Spleen (tissue), 11 donors: ENCODE data around the gene TUBB4A. TPM values are rescaled to one million over a fixed set of nuclear protein-coding genes. Genes with fewer than 3 reads are reported as not detected.

Source experiments
- DNase-seq: peaks from one replicate; pipeline ENCODE4 v3.0.0-alpha.2; 2020
- H3K27ac ChIP-seq, 8 donors: fragments of 200-600 bp; sonication (generic) in 7 of 8; 1 replicate in 4 of 8; 2 replicates in 4 of 8; pipeline versions ENCODE4 v1.5.0 to v1.8.0; 2016 to 2021; ENCODE audit warnings: inconsistent platforms in 4 of 8, mild to moderate bottlenecking in 4 of 8, moderate library complexity in 1 of 8
- H3K27me3 ChIP-seq, 7 donors: fragments of 200-600 bp; sonication (generic) in 6 of 7; replicated peaks in 1 of 7; 1 replicate in 4 of 7; 2 replicates in 3 of 7; pipeline versions ENCODE4 v1.5.0 to v1.8.0; 2016 to 2021; ENCODE audit warnings: inconsistent platforms in 3 of 7, mild to moderate bottlenecking in 1 of 7
- H3K36me3 ChIP-seq, 6 donors: fragments of 200-600 bp; sonication (generic) in 5 of 6; 1 replicate in 4 of 6; 2 replicates in 2 of 6; pipeline versions ENCODE4 v1.5.0 to v1.8.0; 2016 to 2021; ENCODE audit warnings: inconsistent platforms in 2 of 6
- H3K4me1 ChIP-seq, 6 donors: fragments of 200-600 bp; sonication (generic) in 5 of 6; 1 replicate in 3 of 6; 2 replicates in 3 of 6; pipeline versions ENCODE4 v1.5.0 to v1.8.0; 2016 to 2021; ENCODE audit warnings: inconsistent platforms in 3 of 6
- H3K4me3 ChIP-seq, 8 donors: fragments of 200-600 bp; sonication (generic) in 7 of 8; 1 replicate in 4 of 8; 2 replicates in 4 of 8; pipeline versions ENCODE4 v1.5.0 to v1.8.0; 2016 to 2021; ENCODE audit warnings: inconsistent platforms in 4 of 8, mild to moderate bottlenecking in 4 of 8, moderate library complexity in 2 of 8
- H3K9me3 ChIP-seq, 8 donors: fragments of 200-600 bp; sonication (generic) in 7 of 8; 1 replicate in 4 of 8; 2 replicates in 4 of 8; pipeline versions ENCODE4 v1.5.0 to v1.8.0; 2016 to 2021; ENCODE audit warnings: inconsistent platforms in 4 of 8
- POLR2A ChIP-seq, 3 donors: fragments of 450-650 bp; IDR thresholded peaks; one replicate each; pipeline ENCODE4 v1.5.1; 2017; ENCODE audit warnings: antibody characterized with exemption in 3 of 3, mild to moderate bottlenecking in 1 of 3
- POLR2AphosphoS5 ChIP-seq, 3 donors: sonication (generic); formaldehyde crosslinking; IDR thresholded peaks; one replicate each; pipeline ENCODE4 v1.5.1; 2017; ENCODE audit warnings: antibody characterized with exemption in 3 of 3
- WGBS, 5 donors: extraction: QIAGEN DNeasy Blood & Tissue Kit in 3 of 5; methylation state at CpG; one replicate each; pipeline versions ENCODE4 v1.1.5 to v1.1.7; 2013 to 2018; 5-methylcytosine and 5-hydroxymethylcytosine counted together
- intact Hi-C: fragments of 100-400 bp; cut with DNase I; formaldehyde crosslinking; loops from one replicate; pipeline ENCODE4 v1.15.0; 2023; ENCODE audit warnings: low total_unique reads
- polyA plus RNA-seq, 3 donors: library from polyadenylated mRNA; stranded (reverse); fragments of 200-250 nt; gene quantifications; one replicate each; pipeline ENCODE4 v1.2.1, GENCODE V29; 2013
- total RNA-seq, 7 donors: library from RNA; depleted of rRNA in 3 of 7; stranded (reverse); fragments of >200 nt in 3 of 7; fragmentation: NEBNext Ultra II Directional in 4 of 7; extraction: Animal tissue kit (Norgen Biotek cat#: 25700) in 4 of 7; gene quantifications; one replicate each; pipeline versions ENCODE4 v1.1.0 to v1.2.1, GENCODE V29; 2016 to 2021
- TF ChIP-seq, protein P1 (sequence below), 11 experiments: fragments of 200-600 bp in 7 of 11; fragments of 450-650 bp in 4 of 11; sonication (generic) in 4 of 11; IDR thresholded peaks in 8 of 11; conservative IDR thresholded peaks in 3 of 11; 1 replicate in 7 of 11; 2 replicates in 4 of 11; pipeline versions ENCODE4 v1.4.0 to v1.8.0; 2016 to 2021; ENCODE audit warnings: antibody characterized with exemption in 11 of 11, inconsistent platforms in 4 of 11, mild to moderate bottlenecking in 1 of 11
- donor health status: healthy with polysubstance abuse.
- donor health status: DM: no; HTN: no; CAD: no; lungs with moderate emphysema.
- donor health status: DM: no; HTN: no; CAD: no.
- donor health status: Bipolar disorder and iron deficiency.
- donor health status: healthy.
- donor health status: DM: no; HTN: no; CAD: no.
- donor health status: DM: yes; HTN: yes; CAD: no.

Gene TUBB4A
- total and polyA plus RNA-seq, 10 donors: 1.7 to 23.8 (median 15.8) TPM

- TF ChIP-seq POLR2A (IDR thresholded peaks at IDR 0.05) (peak; percentile 27 to 66 (median 62)), POLR2AphosphoS5 (IDR thresholded peaks at IDR 0.05) (peak; percentile 87 to 95 (median 90))
- TF ChIP-seq, protein P1, sequence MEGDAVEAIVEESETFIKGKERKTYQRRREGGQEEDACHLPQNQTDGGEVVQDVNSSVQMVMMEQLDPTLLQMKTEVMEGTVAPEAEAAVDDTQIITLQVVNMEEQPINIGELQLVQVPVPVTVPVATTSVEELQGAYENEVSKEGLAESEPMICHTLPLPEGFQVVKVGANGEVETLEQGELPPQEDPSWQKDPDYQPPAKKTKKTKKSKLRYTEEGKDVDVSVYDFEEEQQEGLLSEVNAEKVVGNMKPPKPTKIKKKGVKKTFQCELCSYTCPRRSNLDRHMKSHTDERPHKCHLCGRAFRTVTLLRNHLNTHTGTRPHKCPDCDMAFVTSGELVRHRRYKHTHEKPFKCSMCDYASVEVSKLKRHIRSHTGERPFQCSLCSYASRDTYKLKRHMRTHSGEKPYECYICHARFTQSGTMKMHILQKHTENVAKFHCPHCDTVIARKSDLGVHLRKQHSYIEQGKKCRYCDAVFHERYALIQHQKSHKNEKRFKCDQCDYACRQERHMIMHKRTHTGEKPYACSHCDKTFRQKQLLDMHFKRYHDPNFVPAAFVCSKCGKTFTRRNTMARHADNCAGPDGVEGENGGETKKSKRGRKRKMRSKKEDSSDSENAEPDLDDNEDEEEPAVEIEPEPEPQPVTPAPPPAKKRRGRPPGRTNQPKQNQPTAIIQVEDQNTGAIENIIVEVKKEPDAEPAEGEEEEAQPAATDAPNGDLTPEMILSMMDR (IDR thresholded peaks at IDR 0.05 in 8 of 11, conservative IDR thresholded peaks at IDR 0.05 in 3 of 11): no peak
- Histone ChIP-seq H3K9me3 (no peaks in the 10 kb centered on the region), H3K4me3 (peak within 1 kb of the TSS; percentile 41 to 76 (median 52)), H3K27ac (peak within 1 kb of the TSS in 7 of 8 donors; percentile 61 to 87 (median 77)), H3K4me1 (peaks cover 6 to 57% (median 45%) of the 10 kb centered on the region in 6 donors), H3K27me3 (peaks cover 0 to 45% (median 7%) of the 10 kb centered on the region in 7 donors), H3K36me3 (peaks cover 0 to 7% (median 3%) of the 10 kb centered on the region in 6 donors)
- DNase-seq: peak; percentile 95
- 1% methylated on average over 27 to 44 of the region's 44 CpGs for WGBS, 5 donors
- intact Hi-C loops: no loop called here
Observed at GRCh38 chr19:6530386-6531162, 28.5 kb upstream of the TUBB4A start, which contains the start of gene TNFSF9. TSS of gene TNFSF9 (plus strand) at chr19:6531026. CDS start at chr19:6531037, 11 bp downstream.

DNA sequence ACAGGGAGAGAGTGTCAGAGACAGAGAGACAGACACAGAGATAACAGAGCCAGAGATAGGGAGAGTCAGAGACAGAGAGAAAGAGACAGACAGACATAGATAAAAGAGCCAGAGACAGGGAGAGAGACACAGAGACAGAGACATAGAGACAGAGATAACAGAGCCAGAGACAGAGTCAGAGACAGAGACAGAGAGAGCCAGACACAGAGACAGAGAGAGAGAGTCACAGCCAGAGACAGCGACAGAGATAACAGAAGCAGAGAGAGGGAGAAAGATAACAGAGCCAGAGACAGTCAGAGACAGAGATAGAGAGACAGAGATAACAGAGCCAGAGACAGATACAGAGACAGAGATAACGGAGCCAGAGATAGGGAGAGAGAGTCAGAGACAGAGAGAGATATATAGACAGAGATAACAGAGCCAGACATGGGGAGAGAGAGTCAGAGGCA, 27.9 kb upstream of the TUBB4A start:
- Histone ChIP-seq H3K36me3 (peaks cover 0 to 6% (median 2%) of the 10 kb centered on the region in 6 donors), H3K27me3 (peaks cover 0 to 45% (median 7%) of the 10 kb centered on the region in 7 donors), H3K9me3 (no peaks in the 10 kb centered on the region), H3K4me1 (peaks cover 6 to 59% (median 46%) of the 10 kb centered on the region in 6 donors), H3K27ac (peak overlapping the region in 1 of 8 donors; percentile 85), H3K4me3 (peak overlapping the region in 3 of 8 donors; percentile 52 to 76 (median 53))
- no peak for DNase-seq
- TF ChIP-seq, protein P1 (IDR thresholded peaks at IDR 0.05 in 8 of 11, conservative IDR thresholded peaks at IDR 0.05 in 3 of 11): no peak
- intact Hi-C loops: no loop called here
- 68 to 79% (median 73%) methylated on average over 2 of the region's 2 CpGs for WGBS, 5 donors

DNA sequence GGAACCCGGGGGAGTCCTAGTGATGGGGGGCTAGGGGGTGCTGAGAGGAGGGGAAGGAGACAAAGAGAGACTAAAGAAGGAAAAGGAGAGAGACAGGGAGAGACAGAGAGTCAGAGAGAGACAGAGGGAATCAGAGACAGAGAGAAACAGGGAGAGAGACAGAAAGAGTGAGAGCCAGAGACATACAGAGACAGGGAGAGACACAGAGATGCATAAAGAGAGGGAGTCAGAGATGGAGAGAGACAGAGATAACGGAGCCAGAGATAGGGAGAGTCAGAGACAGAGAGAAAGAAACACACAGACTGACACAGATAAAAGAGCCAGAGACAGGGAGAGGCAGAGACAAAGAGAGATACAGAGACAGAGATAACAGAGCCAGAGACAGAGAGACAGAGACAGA, 27.2 kb upstream of the TUBB4A start:
- TF ChIP-seq POLR2A (IDR thresholded peaks at IDR 0.05): no peak
- no peak for TF ChIP-seq POLR2AphosphoS5 (IDR thresholded peaks at IDR 0.05)
- TF ChIP-seq, protein P1 (IDR thresholded peaks at IDR 0.05 in 8 of 11, conservative IDR thresholded peaks at IDR 0.05 in 3 of 11): no peak
- peaks cover 6 to 66% (median 48%) of the 10 kb centered on the region in 6 donors for H3K4me1 ChIP-seq
- H3K27me3 ChIP-seq: peaks cover 0 to 39% (median 7%) of the 10 kb centered on the region in 7 donors
- WGBS, 5 donors: 23 to 62% (median 54%) methylated on average over 2 of the region's 2 CpGs
- H3K4me3 ChIP-seq: no peak overlapping the region
- H3K27ac ChIP-seq: peak overlapping the region in 1 of 8 donors; percentile 75
- intact Hi-C loops: no loop called here
- H3K36me3 ChIP-seq: no peaks in the 10 kb centered on the region
- H3K9me3 ChIP-seq: no peaks in the 10 kb centered on the region
- DNase-seq: no peak

GRCh38 chr19:6528544-6529121, 26.5 kb upstream of the TUBB4A start:
- Histone ChIP-seq H3K27ac (peak overlapping the region in 5 of 8 donors; percentile 7 to 75 (median 60)), H3K9me3 (no peaks in the 10 kb centered on the region), H3K27me3 (peaks cover 0 to 33% (median 7%) of the 10 kb centered on the region in 7 donors), H3K4me3 (no peak overlapping the region), H3K36me3 (no peaks in the 10 kb centered on the region), H3K4me1 (peaks cover 6 to 72% (median 50%) of the 10 kb centered on the region in 6 donors)
- peak; percentile 77 for DNase-seq
- TF ChIP-seq, protein P1 (IDR thresholded peaks at IDR 0.05 in 8 of 11, conservative IDR thresholded peaks at IDR 0.05 in 3 of 11): no peak
- TF ChIP-seq POLR2AphosphoS5 (IDR thresholded peaks at IDR 0.05): peak in 2 of 3 donors; percentile 27 to 50
- TF ChIP-seq POLR2A (IDR thresholded peaks at IDR 0.05): no peak
- 27 to 51% (median 33%) methylated on average over 8 to 9 of the region's 9 CpGs for WGBS, 5 donors
- intact Hi-C loops: no loop called here
